CD14-positive monocyte (primary cell): Measurements from ENCODE around the gene C3orf70. TPM values are rescaled to one million over a fixed set of nuclear protein-coding genes. Genes with fewer than 3 reads are reported as not detected.

ENCODE experiments used
- DNase-seq, 3 donors: peaks; one replicate each; pipeline ENCODE4 v3.0.0-alpha.2; 2011 to 2022
- H2AFZ ChIP-seq: 2 replicates; pipeline ENCODE4 v1.6.0; 2012; ENCODE audit warnings: mild to moderate bottlenecking, low read depth, low read length, inconsistent platforms; ENCODE audit not compliant: insufficient read depth, poor library complexity, severe bottlenecking
- H3K27ac ChIP-seq, 2 donors: 1 replicate in 1 of 2; 2 replicates in 1 of 2; pipeline ENCODE4 v1.5.1; 2012 to 2013; ENCODE audit warnings: low read length in 2 of 2, control low read depth in 1 of 2, inconsistent platforms in 1 of 2, low read depth in 1 of 2, mild to moderate bottlenecking in 1 of 2
- H3K27me3 ChIP-seq, 2 donors: one replicate each; pipeline versions ENCODE4 v1.6.0 to v1.6.1; 2011 to 2013; ENCODE audit warnings: low read length in 2 of 2; ENCODE audit not compliant: control insufficient read depth in 2 of 2, insufficient read depth in 2 of 2
- H3K36me3 ChIP-seq, 2 donors: replicated peaks in 1 of 2; 1 replicate in 1 of 2; 2 replicates in 1 of 2; pipeline versions ENCODE4 v1.5.1 to v1.6.1; 2012 to 2013; ENCODE audit warnings: low read length in 2 of 2, control low read depth in 1 of 2, inconsistent platforms in 1 of 2, mild to moderate bottlenecking in 1 of 2; ENCODE audit not compliant: insufficient read depth in 2 of 2, control insufficient read depth in 1 of 2
- H3K4me1 ChIP-seq, 2 donors: 1 replicate in 1 of 2; 2 replicates in 1 of 2; pipeline versions ENCODE4 v1.5.1 to v1.6.1; 2012 to 2013; ENCODE audit warnings: low read length in 2 of 2, control low read depth in 1 of 2, inconsistent platforms in 1 of 2, mild to moderate bottlenecking in 1 of 2, moderate library complexity in 1 of 2; ENCODE audit not compliant: insufficient read depth in 2 of 2, control insufficient read depth in 1 of 2
- H3K4me2 ChIP-seq: replicated peaks from 2 replicates; pipeline ENCODE3; 2012; ENCODE audit warnings: low read length, moderate library complexity, mild to moderate bottlenecking; ENCODE audit not compliant: poor library complexity, severe bottlenecking; ENCODE audit errors: extremely low read depth
- H3K4me3 ChIP-seq, 3 experiments: fragments of 200-600 bp in 1 of 3; sonication (generic) in 1 of 3; replicated peaks in 1 of 3; 1 replicate in 2 of 3; 2 replicates in 1 of 3; pipeline ENCODE4 v1.5.1; 2011 to 2013; ENCODE audit warnings: low read length in 3 of 3, mild to moderate bottlenecking in 3 of 3, control low read depth in 2 of 3, low read depth in 2 of 3, inconsistent platforms in 1 of 3, moderate library complexity in 1 of 3
- H3K79me2 ChIP-seq: 2 replicates; pipeline ENCODE4 v1.6.0; 2012; ENCODE audit warnings: mild to moderate bottlenecking, control low read depth, inconsistent platforms, low read length, moderate library complexity; ENCODE audit not compliant: insufficient read depth
- H3K9ac ChIP-seq: 2 replicates; pipeline ENCODE4 v1.6.0; 2017; ENCODE audit warnings: low read length, mild to moderate bottlenecking; ENCODE audit not compliant: insufficient read depth, poor library complexity, severe bottlenecking
- H3K9me3 ChIP-seq, 2 donors: replicated peaks in 1 of 2; 1 replicate in 1 of 2; 2 replicates in 1 of 2; pipeline versions ENCODE4 v1.5.1 to v1.6.1; 2012 to 2013; ENCODE audit warnings: low read length in 2 of 2, control low read depth in 1 of 2; ENCODE audit not compliant: control insufficient read depth in 1 of 2, insufficient read depth in 1 of 2
- H4K20me1 ChIP-seq: 2 replicates; pipeline ENCODE4 v1.6.0; 2012; ENCODE audit warnings: mild to moderate bottlenecking, low read length, control low read depth, moderate library complexity; ENCODE audit not compliant: insufficient read depth
- H3K27ac Mint-ChIP-seq, 7 donors: one replicate each; pipeline ENCODE4 v1.8.0; 2020; ENCODE audit warnings: mild to moderate bottlenecking in 7 of 7, mixed read lengths in 7 of 7, moderate library complexity in 6 of 7, inconsistent platforms in 2 of 7
- H3K27me3 Mint-ChIP-seq, 3 donors: one replicate each; pipeline ENCODE4 v1.8.0; 2021 to 2022; ENCODE audit warnings: low read depth in 3 of 3, mild to moderate bottlenecking in 3 of 3, mixed read lengths in 3 of 3, moderate library complexity in 3 of 3, inconsistent platforms in 1 of 3
- H3K36me3 Mint-ChIP-seq, 2 donors: one replicate each; pipeline ENCODE4 v1.8.0; 2020; ENCODE audit warnings: mixed read lengths in 2 of 2, inconsistent platforms in 1 of 2, mild to moderate bottlenecking in 1 of 2
- H3K4me1 Mint-ChIP-seq: one replicate; pipeline ENCODE4 v1.8.0; 2020; ENCODE audit warnings: mild to moderate bottlenecking, mixed read lengths
- H3K4me3 Mint-ChIP-seq, 2 donors: one replicate each; pipeline ENCODE4 v1.8.0; 2020; ENCODE audit warnings: mild to moderate bottlenecking in 2 of 2, mixed read lengths in 2 of 2, moderate library complexity in 1 of 2
- H3K9me3 Mint-ChIP-seq, 7 donors: one replicate each; pipeline ENCODE4 v1.8.0; 2020 to 2022; ENCODE audit warnings: mixed read lengths in 7 of 7, mild to moderate bottlenecking in 6 of 7, moderate library complexity in 6 of 7, inconsistent platforms in 2 of 7
- CTCF ChIP-seq: fragments of 200-600 bp; IDR thresholded peaks from one replicate; pipeline ENCODE4 v1.8.0; 2022; ENCODE audit warnings: antibody characterized with exemption, mild to moderate bottlenecking
- WGBS: methylation state at CpG from one replicate; pipeline ENCODE4 v1.1.5; 2013; ENCODE audit warnings: missing lambda C conversion rate; ENCODE audit not compliant: insufficient coverage; 5-methylcytosine and 5-hydroxymethylcytosine counted together
- intact Hi-C, 2 donors: fragments of 100-400 bp; cut with micrococcal nuclease; formaldehyde crosslinking; loops; one replicate each; pipeline versions ENCODE4 v1.15.0 to v1.15.1; 2023
- polyA plus RNA-seq, 3 donors: library from polyadenylated mRNA; depleted of rRNA in 1 of 3; unstranded in 2 of 3; stranded (reverse) in 1 of 3; fragments of 300-500 nt in 2 of 3; fragments of >200 nt in 1 of 3; fragmentation: Illumina TruSeq in 2 of 3; gene quantifications; 1 replicate in 2 of 3; 2 replicates in 1 of 3; pipeline ENCODE4 v1.2.3, GENCODE V29; 2012 to 2021

The C3orf70 gene
- polyA plus RNA-seq, 3 donors: 0.01 to 0.08 TPM; not detected in 1

GRCh38 chr3:185145511-185145910, 7.3 kb downstream of the C3orf70 start:
- Histone ChIP-seq H3K79me2 (no peaks in the 10 kb centered on the region), H3K27me3 (peaks cover 43 to 45% of the 10 kb centered on the region in 2 donors), H3K27ac (no peak overlapping the region), H3K36me3 (no peaks in the 10 kb centered on the region), H2AFZ (no peak overlapping the region), H3K4me2 (no peak overlapping the region), H4K20me1 (no peaks in the 10 kb centered on the region), H3K9ac (no peak overlapping the region), H3K9me3 (no peaks in the 10 kb centered on the region), H3K4me1 (no peaks in the 10 kb centered on the region), H3K4me3 (no peak overlapping the region)
- no peak for TF ChIP-seq CTCF
- H3K4me3 Mint-ChIP-seq: no peak overlapping the region
- H3K4me1 Mint-ChIP-seq: no peaks in the 10 kb centered on the region
- intact Hi-C loops: no loop called here
- H3K9me3 Mint-ChIP-seq: peaks cover 0 to 9% (median 0%) of the 10 kb centered on the region in 7 donors
- no peaks in the 10 kb centered on the region for H3K36me3 Mint-ChIP-seq
- no CpG with 5 or more reads among the region's 6 CpGs for whole genome bisulfite sequencing
- H3K27me3 Mint-ChIP-seq: peaks cover 13 to 21% (median 19%) of the 10 kb centered on the region in 3 donors
- no peak for DNase-seq
- no peak overlapping the region for H3K27ac Mint-ChIP-seq

- intact Hi-C loops: no loop called here
- Histone ChIP-seq H3K27me3 (peaks cover 36 to 38% of the 10 kb centered on the region in 2 donors), H3K4me2 (no peak overlapping the region), H3K9ac (no peak overlapping the region), H3K27ac (no peak overlapping the region), H3K4me3 (no peak overlapping the region), H3K9me3 (no peaks in the 10 kb centered on the region), H3K79me2 (no peaks in the 10 kb centered on the region), H4K20me1 (no peaks in the 10 kb centered on the region), H3K36me3 (no peaks in the 10 kb centered on the region), H2AFZ (no peak overlapping the region), H3K4me1 (no peaks in the 10 kb centered on the region)
- no peaks in the 10 kb centered on the region for H3K4me1 Mint-ChIP-seq
- no peak overlapping the region for H3K4me3 Mint-ChIP-seq
- no peak for DNase-seq
- no peak overlapping the region for H3K27ac Mint-ChIP-seq
- H3K36me3 Mint-ChIP-seq: no peaks in the 10 kb centered on the region
- peaks cover 10 to 16% (median 12%) of the 10 kb centered on the region in 3 donors for H3K27me3 Mint-ChIP-seq
- peaks cover 0 to 9% (median 0%) of the 10 kb centered on the region in 7 donors for H3K9me3 Mint-ChIP-seq
- TF ChIP-seq CTCF: no peak
- no CpG with 5 or more reads among the region's 3 CpGs for WGBS
Measured at GRCh38 chr3:185144784-185145183, 8.1 kb downstream of the C3orf70 start.
